HepG2 (cell line): Measurements from ENCODE around the gene CAPN12. TPM values are rescaled to one million over a fixed set of nuclear protein-coding genes. Genes with fewer than 3 reads are reported as not detected.

ENCODE experiments used
- ATF3 ChIP-seq: sonication (generic); formaldehyde crosslinking; IDR thresholded peaks from 2 replicates; pipeline ENCODE4 v1.4.0; 2020; ENCODE audit warnings: missing genetic modification reagents
- BHLHE40 ChIP-seq: IDR thresholded peaks from 2 replicates; pipeline ENCODE4 v1.6.1; 2011; ENCODE audit warnings: low read length, improper control_type of control experiment
- CENPT ChIP-seq: sonication (generic); formaldehyde crosslinking; IDR thresholded peaks from 2 replicates; pipeline ENCODE4 v1.8.0; 2022; ENCODE audit warnings: low read depth, mild to moderate bottlenecking, moderate library complexity, missing genetic modification reagents
- DR1 ChIP-seq: sonication (generic); formaldehyde crosslinking; IDR thresholded peaks from 2 replicates; pipeline ENCODE4 v1.8.0; 2021; ENCODE audit warnings: mild to moderate bottlenecking, missing genetic modification reagents, inconsistent platforms
- FOSL2 ChIP-seq: sonication (generic); formaldehyde crosslinking; IDR thresholded peaks from 2 replicates; pipeline ENCODE4 v1.4.0; 2020; ENCODE audit warnings: missing genetic modification reagents
- FOXP1 ChIP-seq, 2 experiments: fragments of 450-650 bp in 1 of 2; IDR thresholded peaks; 2 replicates each; pipeline ENCODE4 v1.6.1; 2017 to 2018; ENCODE audit warnings: antibody characterized with exemption in 1 of 2
- HIVEP1 ChIP-seq: sonication (generic); formaldehyde crosslinking; IDR thresholded peaks from 2 replicates; pipeline ENCODE4 v1.4.0; 2020; ENCODE audit warnings: mild to moderate bottlenecking, missing genetic modification reagents
- LCORL ChIP-seq, 2 experiments: fragments of 450-650 bp in 1 of 2; sonication (generic) in 1 of 2; formaldehyde crosslinking in 1 of 2; IDR thresholded peaks; 2 replicates each; pipeline versions ENCODE4 v1.5.0 to v1.6.1; 2017 to 2020; ENCODE audit warnings: antibody characterized with exemption in 1 of 2, missing genetic modification reagents in 1 of 2
- NFIB ChIP-seq: sonication (generic); formaldehyde crosslinking; IDR thresholded peaks from 2 replicates; pipeline ENCODE4 v1.9.0; 2021; ENCODE audit warnings: missing genetic modification reagents, mild to moderate bottlenecking, borderline replicate concordance
- SMC3 ChIP-seq: IDR thresholded peaks from 2 replicates; pipeline ENCODE4 v1.6.1; 2011; ENCODE audit warnings: low read length, improper control_type of control experiment
- SPEN ChIP-seq: sonication (generic); formaldehyde crosslinking; IDR thresholded peaks from 2 replicates; pipeline ENCODE4 v1.5.1; 2020; ENCODE audit warnings: low read depth, mild to moderate bottlenecking, missing genetic modification reagents
- TCF7L2 ChIP-seq: IDR thresholded peaks from 2 replicates; pipeline ENCODE4 v1.6.1; 2011; ENCODE audit warnings: mild to moderate bottlenecking, low read depth, low read length, moderate library complexity
- TP53 ChIP-seq: sonication (generic); formaldehyde crosslinking; conservative IDR thresholded peaks from 2 replicates; pipeline ENCODE4 v1.4.0; 2020; ENCODE audit warnings: missing genetic modification reagents
- TRIM24 ChIP-seq: sonication (generic); formaldehyde crosslinking; IDR thresholded peaks from 2 replicates; pipeline ENCODE4 v1.8.0; 2022; ENCODE audit warnings: mild to moderate bottlenecking, missing genetic modification reagents
- ZBTB38 ChIP-seq: sonication (generic); formaldehyde crosslinking; IDR thresholded peaks from 2 replicates; pipeline ENCODE4 v1.5.1; 2020; ENCODE audit warnings: mild to moderate bottlenecking, missing genetic modification reagents
- ZFX ChIP-seq: sonication (generic); formaldehyde crosslinking; IDR thresholded peaks from 2 replicates; pipeline ENCODE4 v1.4.0; 2020; ENCODE audit warnings: mild to moderate bottlenecking, low read depth, missing genetic modification reagents, moderate library complexity
- ZNF230 ChIP-seq: sonication (generic); formaldehyde crosslinking; IDR thresholded peaks from 2 replicates; pipeline ENCODE4 v1.4.0; 2020; ENCODE audit warnings: mild to moderate bottlenecking, missing genetic modification reagents
- ZNF251 ChIP-seq: sonication (generic); formaldehyde crosslinking; IDR thresholded peaks from 2 replicates; pipeline ENCODE4 v1.9.0; 2021; ENCODE audit warnings: mild to moderate bottlenecking, missing genetic modification reagents
- ZNF260 ChIP-seq: sonication (generic); formaldehyde crosslinking; IDR thresholded peaks from 2 replicates; pipeline ENCODE4 v1.4.0; 2020; ENCODE audit warnings: missing genetic modification reagents, low read depth, mild to moderate bottlenecking, borderline replicate concordance
- ZNF296 ChIP-seq: sonication (generic); formaldehyde crosslinking; conservative IDR thresholded peaks from 2 replicates; pipeline ENCODE4 v1.5.0; 2020; ENCODE audit warnings: mild to moderate bottlenecking, missing genetic modification reagents
- ZNF333 ChIP-seq: sonication (generic); formaldehyde crosslinking; IDR thresholded peaks from 2 replicates; pipeline ENCODE4 v1.4.0; 2020; ENCODE audit warnings: mild to moderate bottlenecking, missing genetic modification reagents, borderline replicate concordance
- ZNF34 ChIP-seq: sonication (generic); formaldehyde crosslinking; IDR thresholded peaks from 2 replicates; pipeline ENCODE4 v1.4.0; 2020; ENCODE audit warnings: mild to moderate bottlenecking, missing genetic modification reagents, borderline replicate concordance
- ZNF580 ChIP-seq: IDR thresholded peaks from 2 replicates; pipeline ENCODE4 v1.6.1; 2016; ENCODE audit warnings: low read depth, borderline replicate concordance
- ZNF615 ChIP-seq: sonication (generic); formaldehyde crosslinking; IDR thresholded peaks from 2 replicates; pipeline ENCODE4 v1.5.0; 2020; ENCODE audit warnings: mild to moderate bottlenecking, missing genetic modification reagents, borderline replicate concordance
- ZZZ3 ChIP-seq: sonication (generic); formaldehyde crosslinking; IDR thresholded peaks from 2 replicates; pipeline ENCODE4 v1.4.0; 2020; ENCODE audit warnings: missing genetic modification reagents, mild to moderate bottlenecking, borderline replicate concordance
- polyA plus RNA-seq, 8 experiments: library from polyadenylated mRNA; depleted of rRNA in 3 of 8; stranded (reverse) in 7 of 8; unstranded in 1 of 8; fragments of >200 nt; fragmentation: Illumina TruSeq in 4 of 8; extraction: Trizol in 4 of 8; gene quantifications; 2 replicates each; pipeline versions ENCODE4 v1.2.1 to v1.2.3, GENCODE V29; 2011 to 2016; ENCODE audit warnings: low read depth in 4 of 8, missing spikeins in 1 of 8, mixed read lengths in 1 of 8; ENCODE audit not compliant: insufficient read depth in 1 of 8
- total RNA-seq, 5 experiments: library from RNA; depleted of rRNA; stranded (reverse); fragments of >200 nt; fragmentation: Illumina TruSeq; extraction: Trizol; gene quantifications; 2 replicates each; pipeline ENCODE4 v1.2.3, GENCODE V29; 2016; ENCODE audit warnings: low read depth in 1 of 5
- TF ChIP-seq, protein P1 (sequence below): sonication (generic); formaldehyde crosslinking; IDR thresholded peaks from 2 replicates; pipeline ENCODE4 v1.4.0; 2020; ENCODE audit warnings: missing genetic modification reagents
- TF ChIP-seq, protein P2 (sequence below): sonication (generic); formaldehyde crosslinking; conservative IDR thresholded peaks from 2 replicates; pipeline ENCODE4 v1.8.0; 2022; ENCODE audit warnings: low read depth, missing genetic modification reagents

The CAPN12 gene
- total and polyA plus RNA-seq, 2 of the 13 experiments (the other 11 are each of a cell fraction or from before 2014, with no cell fraction given): 1.6 to 13.6 TPM

GRCh38 chr19:38693380-38694223 lies 50.7 kb downstream of the CAPN12 start (continued):
- TF ChIP-seq SPEN (CRISPR knock-in tag): no peak
- TF ChIP-seq ZNF34 (CRISPR knock-in tag): no peak
- no peak for TF ChIP-seq ZNF615 (CRISPR knock-in tag)
- no peak for TF ChIP-seq ZBTB38 (CRISPR knock-in tag)
- TF ChIP-seq FOXP1 (IDR thresholded peaks at IDR 0.05): no peak
- no peak for TF ChIP-seq FOXP1 (CRISPR knock-in tag; IDR thresholded peaks at IDR 0.05)
- TF ChIP-seq CENPT: no peak
- TF ChIP-seq LCORL (IDR thresholded peaks at IDR 0.05): no peak
- TF ChIP-seq LCORL (CRISPR knock-in tag; IDR thresholded peaks at IDR 0.05): no peak
- TF ChIP-seq ZZZ3 (CRISPR knock-in tag): no peak
- TF ChIP-seq, protein P1, sequence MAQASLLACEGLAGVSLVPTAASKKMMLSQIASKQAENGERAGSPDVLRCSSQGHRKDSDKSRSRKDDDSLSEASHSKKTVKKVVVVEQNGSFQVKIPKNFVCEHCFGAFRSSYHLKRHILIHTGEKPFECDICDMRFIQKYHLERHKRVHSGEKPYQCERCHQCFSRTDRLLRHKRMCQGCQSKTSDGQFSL (CRISPR knock-in tag): no peak
- no peak for TF ChIP-seq ZNF251 (CRISPR knock-in tag)
- TF ChIP-seq TCF7L2: no peak
- TF ChIP-seq DR1 (CRISPR knock-in tag): no peak
- TF ChIP-seq NFIB: no peak
- TF ChIP-seq HIVEP1 (CRISPR knock-in tag): no peak
- no peak for TF ChIP-seq TRIM24
- TF ChIP-seq ZNF580 (CRISPR knock-in tag): no peak
- no peak for TF ChIP-seq ZNF260
- TF ChIP-seq, protein P2, sequence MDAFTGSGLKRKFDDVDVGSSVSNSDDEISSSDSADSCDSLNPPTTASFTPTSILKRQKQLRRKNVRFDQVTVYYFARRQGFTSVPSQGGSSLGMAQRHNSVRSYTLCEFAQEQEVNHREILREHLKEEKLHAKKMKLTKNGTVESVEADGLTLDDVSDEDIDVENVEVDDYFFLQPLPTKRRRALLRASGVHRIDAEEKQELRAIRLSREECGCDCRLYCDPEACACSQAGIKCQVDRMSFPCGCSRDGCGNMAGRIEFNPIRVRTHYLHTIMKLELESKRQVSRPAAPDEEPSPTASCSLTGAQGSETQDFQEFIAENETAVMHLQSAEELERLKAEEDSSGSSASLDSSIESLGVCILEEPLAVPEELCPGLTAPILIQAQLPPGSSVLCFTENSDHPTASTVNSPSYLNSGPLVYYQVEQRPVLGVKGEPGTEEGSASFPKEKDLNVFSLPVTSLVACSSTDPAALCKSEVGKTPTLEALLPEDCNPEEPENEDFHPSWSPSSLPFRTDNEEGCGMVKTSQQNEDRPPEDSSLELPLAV (CRISPR knock-in tag): no peak
- TF ChIP-seq ATF3 (CRISPR knock-in tag): peak; percentile 86; the same call in 1 of the 2 replicates
- no peak for TF ChIP-seq SMC3
- no peak for TF ChIP-seq ZNF333 (CRISPR knock-in tag)
- TF ChIP-seq ZNF296 (CRISPR knock-in tag): no peak
- TF ChIP-seq BHLHE40: no peak
- no peak for TF ChIP-seq ZFX (CRISPR knock-in tag)
- TF ChIP-seq TP53 (CRISPR knock-in tag): no peak
- TF ChIP-seq ZNF230 (CRISPR knock-in tag): no peak
- TF ChIP-seq FOSL2: peak; percentile 84
